H1 (cell line): Measurements from ENCODE around the gene H6PD.

Experiments
- ASH2L ChIP-seq: fragments of 200-600, 300-600 bp; sonication (generic); IDR thresholded peaks from one replicate; pipeline ENCODE4 v1.7.1; 2017; ENCODE audit warnings: low read length
- ATF2 ChIP-seq: IDR thresholded peaks from 2 replicates; pipeline ENCODE4 v1.6.1; 2012; ENCODE audit warnings: low read length, inconsistent platforms
- ATF3 ChIP-seq: IDR thresholded peaks from 2 replicates; pipeline ENCODE4 v1.6.1; 2011; ENCODE audit warnings: low read depth, mild to moderate bottlenecking, low read length; ENCODE audit not compliant: insufficient read depth
- CEBPB ChIP-seq: IDR thresholded peaks from 2 replicates; pipeline ENCODE4 v1.6.1; 2012; ENCODE audit warnings: low read depth, low read length
- CHD2 ChIP-seq: IDR thresholded peaks from 2 replicates; pipeline ENCODE4 v1.6.1; 2012; ENCODE audit warnings: low read length, improper control_type of control experiment
- CTCF ChIP-seq, 3 experiments: IDR thresholded peaks; 1 replicate in 2 of 3; 2 replicates in 1 of 3; pipeline versions ENCODE4 v1.5.1 to v1.6.1; 2011; ENCODE audit warnings: low read length in 3 of 3, mild to moderate bottlenecking in 3 of 3, inconsistent platforms in 2 of 3, low read depth in 1 of 3, moderate library complexity in 1 of 3; ENCODE audit not compliant: insufficient read depth in 1 of 3; ENCODE audit errors: control extremely low read depth in 1 of 3
- EZH2 ChIP-seq: fragments of 200-600 bp; sonication (generic); IDR thresholded peaks from 2 replicates; pipeline ENCODE4 v1.7.1; 2012; ENCODE audit warnings: low read depth, mild to moderate bottlenecking, moderate library complexity, low read length, inconsistent platforms; ENCODE audit not compliant: severe bottlenecking
- HDAC6 ChIP-seq: IDR thresholded peaks from one replicate; pipeline ENCODE4 v1.7.1; 2012; ENCODE audit warnings: low read depth, mild to moderate bottlenecking, inconsistent platforms, low read length, moderate library complexity
- MAX ChIP-seq: IDR thresholded peaks from 2 replicates; pipeline ENCODE4 v1.6.1; 2012; ENCODE audit warnings: inconsistent platforms
- RAD21 ChIP-seq, 2 experiments: IDR thresholded peaks in 1 of 2; conservative IDR thresholded peaks in 1 of 2; 2 replicates each; pipeline ENCODE4 v1.6.1; 2011; ENCODE audit warnings: low read depth in 2 of 2, low read length in 2 of 2, improper control_type of control experiment in 1 of 2, inconsistent platforms in 1 of 2, mild to moderate bottlenecking in 1 of 2, moderate library complexity in 1 of 2
- TEAD4 ChIP-seq: IDR thresholded peaks from 2 replicates; pipeline ENCODE4 v1.6.1; 2012; ENCODE audit warnings: low read depth, low read length, inconsistent platforms, mixed read lengths
- ZNF274 ChIP-seq: IDR thresholded peaks from 2 replicates; pipeline ENCODE4 v1.7.0; 2012; ENCODE audit warnings: low read length, borderline replicate concordance; ENCODE audit errors: extremely low read depth

GRCh38 chr1:9282696-9282955 is 48.1 kb downstream of the H6PD start:
- TF ChIP-seq MAX (no peak), HDAC6 (no peak), CEBPB (no peak), CTCF (IDR thresholded peaks at IDR 0.05; ENCODE audit: control extremely low read depth in 1 of 3, insufficient read depth in 1 of 3, low read depth in 1 of 3, low read length in 3 of 3) (no peak), ATF3 (no peak), EZH2 (no peak), ASH2L (no peak), RAD21 (IDR thresholded peaks at IDR 0.05 in 1 of 2, conservative IDR thresholded peaks at IDR 0.05 in 1 of 2; ENCODE audit: low read depth in 2 of 2, low read length in 2 of 2) (no peak), CHD2 (no peak), TEAD4 (no peak), ZNF274 (no peak), ATF2 (no peak)
